Measurements from ENCODE around the gene IL1RAP.
"Not testable (repeated sequence)": the region's sequence is repeated elsewhere in the genome, so short reads cannot be mapped to it uniquely, and the experiment has no call there.

Gene IL1RAP

GRCh38 chr3:190506271-190506670 lies 7.6 kb upstream of the IL1RAP start:
- DNase-seq (ENCODE audit: low read depth in 3 of 3, low spot score in 1 of 3), result no peak

- DNase-seq (ENCODE audit: low read depth in 3 of 3, low spot score in 1 of 3), result no peak
Measured at GRCh38 chr3:190512666-190513065, 1.2 kb upstream of the IL1RAP start.

- peak in 1 of 3 donors; percentile 13 for DNase-seq (ENCODE audit: low read depth in 3 of 3, low spot score in 1 of 3)
Measured at GRCh38 chr3:190514413-190515153, 698 bp downstream of the IL1RAP start.

GRCh38 chr3:190516416-190516815 lies 2.5 kb downstream of the IL1RAP start:
- no peak for DNase-seq (ENCODE audit: low read depth in 3 of 3, low spot score in 1 of 3)

GRCh38 chr3:190517687-190518086 lies 3.8 kb downstream of the IL1RAP start:
- DNase-seq (ENCODE audit: low read depth in 3 of 3, low spot score in 1 of 3), result no peak

GRCh38 chr3:190518531-190518930 lies 4.6 kb downstream of the IL1RAP start:
- not testable (repeated sequence) for DNase-seq (ENCODE audit: low read depth in 3 of 3, low spot score in 1 of 3)

GRCh38 chr3:190519886-190520285 lies 6.0 kb downstream of the IL1RAP start:
- DNase-seq (ENCODE audit: low read depth in 3 of 3, low spot score in 1 of 3), result no peak

- no peak for DNase-seq (ENCODE audit: low read depth in 3 of 3, low spot score in 1 of 3)
Measured at GRCh38 chr3:190521998-190522397, 8.1 kb downstream of the IL1RAP start.

- DNase-seq (ENCODE audit: low read depth in 3 of 3, low spot score in 1 of 3), result no peak
Measured at GRCh38 chr3:190522621-190523222, 8.8 kb downstream of the IL1RAP start.

GRCh38 chr3:190524942-190525341 lies 11.1 kb downstream of the IL1RAP start:
- no peak for DNase-seq (ENCODE audit: low read depth in 3 of 3, low spot score in 1 of 3)

GRCh38 chr3:190525634-190526033 lies 11.7 kb downstream of the IL1RAP start:
- no peak for DNase-seq (ENCODE audit: low read depth in 3 of 3, low spot score in 1 of 3)

GRCh38 chr3:190526787-190527762 lies 13.2 kb downstream of the IL1RAP start:
- DNase-seq (ENCODE audit: low read depth in 3 of 3, low spot score in 1 of 3), result no peak

- no peak for DNase-seq (ENCODE audit: low read depth in 3 of 3, low spot score in 1 of 3)
Measured at GRCh38 chr3:190528706-190529105, 14.8 kb downstream of the IL1RAP start.

GRCh38 chr3:190531406-190531805 lies 17.5 kb downstream of the IL1RAP start:
- DNase-seq (ENCODE audit: low read depth in 3 of 3, low spot score in 1 of 3), result no peak

- no peak for DNase-seq (ENCODE audit: low read depth in 3 of 3, low spot score in 1 of 3)
Measured at GRCh38 chr3:190532731-190533203, 18.9 kb downstream of the IL1RAP start.

GRCh38 chr3:190533511-190534281 lies 19.8 kb downstream of the IL1RAP start:
- no peak for DNase-seq (ENCODE audit: low read depth in 3 of 3, low spot score in 1 of 3)

- no peak for DNase-seq (ENCODE audit: low read depth in 3 of 3, low spot score in 1 of 3)
Measured at GRCh38 chr3:190534386-190534785, 20.5 kb downstream of the IL1RAP start.

GRCh38 chr3:190534986-190535385 lies 21.1 kb downstream of the IL1RAP start:
- no peak for DNase-seq (ENCODE audit: low read depth in 3 of 3, low spot score in 1 of 3)

GRCh38 chr3:190537146-190537545 lies 23.3 kb downstream of the IL1RAP start:
- DNase-seq (ENCODE audit: low read depth in 3 of 3, low spot score in 1 of 3), result no peak

GRCh38 chr3:190538288-190538687 lies 24.4 kb downstream of the IL1RAP start:
- DNase-seq (ENCODE audit: low read depth in 3 of 3, low spot score in 1 of 3), result no peak

- DNase-seq (ENCODE audit: low read depth in 3 of 3, low spot score in 1 of 3), result no peak
Measured at GRCh38 chr3:190539526-190539925, 25.6 kb downstream of the IL1RAP start.
